AG04449 (cell line): ENCODE results near the gene VCL.

Source experiments
- CTCF ChIA-PET: fragments of 350-600 bp; formaldehyde crosslinking; extraction: SDS; loops from one replicate; lab custom pipeline; 2021; ENCODE audit warnings: antibody characterized with exemption; lab: Yijun Ruan, JAX
- POLR2A ChIA-PET: fragments of 400-600, 350-600 bp; formaldehyde crosslinking; extraction: SDS; loops from one replicate; lab custom pipeline; 2020; ENCODE audit warnings: antibody characterized with exemption, inconsistent platforms; lab: Yijun Ruan, JAX
- DNase-seq: peaks from one replicate; pipeline ENCODE4 v3.0.0-alpha.2; 2010; ENCODE audit warnings: low read depth, low spot score
- H3K4me3 ChIP-seq: 2 replicates; pipeline ENCODE4 v1.5.1; 2011; ENCODE audit warnings: low read depth, mild to moderate bottlenecking, control low read depth, low read length
- CTCF ChIP-seq: IDR thresholded peaks from one replicate; pipeline ENCODE4 v1.5.1; 2011; ENCODE audit warnings: mild to moderate bottlenecking, moderate library complexity, low read length, control low read depth, inconsistent platforms; ENCODE audit not compliant: insufficient read depth; ENCODE audit errors: missing control alignments

VCL gene

GRCh38 chr10:73979141-73979808 is 18.6 kb upstream of the VCL start:
- CTCF ChIA-PET, result interaction anchor here (1.0 to 1.2 kb wide), 3 partner anchors 11 to 93 kb away, joined by 3 to 4 read pairs (median 3); no protein-coding TSS in a partner anchor
- POLR2A ChIA-PET, result interaction anchor here (0.6 kb wide), 1 partner anchor 97 kb away, joined by 3 read pairs; no protein-coding TSS in a partner anchor
- no peak overlapping the region for H3K4me3 ChIP-seq
- DNase-seq, result no peak
- no peak for TF ChIP-seq CTCF

- TF ChIP-seq CTCF, result no peak
- no peak for DNase-seq
- POLR2A ChIA-PET, result no interaction called here
- CTCF ChIA-PET, result interaction anchor here (1.0 to 1.2 kb wide), 2 partner anchors 11 to 22 kb away, joined by 3 to 4 read pairs; no protein-coding TSS in a partner anchor
- no peak overlapping the region for H3K4me3 ChIP-seq
Measured at GRCh38 chr10:73979809-73980433, 18.0 kb upstream of the VCL start.

- no peak for TF ChIP-seq CTCF
- ChIA-PET CTCF (interaction anchor here (0.8 to 2.0 kb wide), 3 partner anchors 11 to 102 kb away, joined by 3 to 5 read pairs (median 3); no protein-coding TSS in a partner anchor), POLR2A (no interaction called here)
- no peak for DNase-seq
- H3K4me3 ChIP-seq, result no peak overlapping the region
Measured at GRCh38 chr10:73981812-73982211, 16.1 kb upstream of the VCL start.

GRCh38 chr10:73983096-73984047 is 14.5 kb upstream of the VCL start:
- no peak for TF ChIP-seq CTCF
- no peak overlapping the region for H3K4me3 ChIP-seq
- CTCF ChIA-PET, result interaction anchor here (0.9 to 2.0 kb wide), 3 partner anchors 9 to 104 kb away, joined by 3 to 5 read pairs (median 4); no protein-coding TSS in a partner anchor
- POLR2A ChIA-PET, result no interaction called here
- no peak for DNase-seq

GRCh38 chr10:73989594-73990150 is 8.2 kb upstream of the VCL start:
- TF ChIP-seq CTCF, result no peak
- no peak for DNase-seq
- H3K4me3 ChIP-seq, result no peak overlapping the region
- ChIA-PET CTCF (no interaction called here), POLR2A (no interaction called here)
